GM20000 (cell line): ENCODE results near the gene MARCHF2.

ENCODE experiments used
- DNase-seq: peaks from one replicate; pipeline ENCODE4 v3.0.0; 2012; ENCODE audit warnings: low spot score
- CTCF ChIP-seq: IDR thresholded peaks from 2 replicates; pipeline ENCODE4 v1.5.1; 2012; ENCODE audit warnings: mild to moderate bottlenecking, control low read depth; ENCODE audit errors: extremely low read depth, missing control alignments

MARCHF2 gene

GRCh38 chr19:8449830-8450229, 36.7 kb downstream of the MARCHF2 start:
- no peak for DNase-seq
- no peak for TF ChIP-seq CTCF

GRCh38 chr19:8451377-8451776, 38.3 kb downstream of the MARCHF2 start:
- DNase-seq, result no peak
- no peak for TF ChIP-seq CTCF

GRCh38 chr19:8451885-8452284, 38.8 kb downstream of the MARCHF2 start:
- TF ChIP-seq CTCF, result no peak
- no peak for DNase-seq

GRCh38 chr19:8452446-8453123, 39.5 kb downstream of the MARCHF2 start:
- TF ChIP-seq CTCF, result no peak
- no peak for DNase-seq

- DNase-seq, result no peak
- no peak for TF ChIP-seq CTCF
These were observed 40.5 kb downstream of the MARCHF2 start for GRCh38 chr19:8453616-8454015.

- no peak for TF ChIP-seq CTCF
These were observed 41.1 kb downstream of the MARCHF2 start for GRCh38 chr19:8454218-8454617.

GRCh38 chr19:8455018-8455417, 41.9 kb downstream of the MARCHF2 start:
- TF ChIP-seq CTCF, result no peak
- no peak for DNase-seq

More at GRCh38 chr19:8454218-8454617, 41.1 kb downstream of the MARCHF2 start:
- DNase-seq, result no peak
